Effector memory CD8-positive, alpha-beta T cell (primary cell): Measurements from ENCODE around the gene HMX1.
A peak's percentile ranks its signal among the peaks of the same experiment; 100 is the strongest.

Experiments
- ATAC-seq: fragments of 150-1000 bp; cut with Tn5 transposase; replicated peaks from 2 replicates; pipeline ENCODE4 v1.10.0; 2021; ENCODE audit warnings: mild to moderate bottlenecking, moderate library complexity
- DNase-seq, 3 experiments: peaks; one replicate each; pipeline ENCODE4 v3.0.0; 2021
- H3K27ac Mint-ChIP-seq, 2 donors: one replicate each; pipeline ENCODE4 v1.8.0; 2022; ENCODE audit warnings: mild to moderate bottlenecking in 2 of 2, mixed read lengths in 2 of 2, moderate library complexity in 2 of 2
- H3K27me3 Mint-ChIP-seq, 2 donors: one replicate each; pipeline ENCODE4 v1.8.0; 2022; ENCODE audit warnings: mixed read lengths in 2 of 2
- H3K36me3 Mint-ChIP-seq: one replicate; pipeline ENCODE4 v1.8.0; 2022; ENCODE audit warnings: mild to moderate bottlenecking, moderate library complexity, mixed read lengths; ENCODE audit not compliant: insufficient read depth
- H3K4me1 Mint-ChIP-seq, 2 donors: one replicate each; pipeline ENCODE4 v1.8.0; 2022; ENCODE audit warnings: low read depth in 2 of 2, mixed read lengths in 2 of 2
- H3K4me3 Mint-ChIP-seq, 2 donors: one replicate each; pipeline ENCODE4 v1.8.0; 2022; ENCODE audit warnings: mild to moderate bottlenecking in 2 of 2, mixed read lengths in 2 of 2, moderate library complexity in 2 of 2
- H3K9me3 Mint-ChIP-seq, 2 donors: one replicate each; pipeline ENCODE4 v1.8.0; 2022; ENCODE audit warnings: mixed read lengths in 2 of 2

HMX1 gene

DNA sequence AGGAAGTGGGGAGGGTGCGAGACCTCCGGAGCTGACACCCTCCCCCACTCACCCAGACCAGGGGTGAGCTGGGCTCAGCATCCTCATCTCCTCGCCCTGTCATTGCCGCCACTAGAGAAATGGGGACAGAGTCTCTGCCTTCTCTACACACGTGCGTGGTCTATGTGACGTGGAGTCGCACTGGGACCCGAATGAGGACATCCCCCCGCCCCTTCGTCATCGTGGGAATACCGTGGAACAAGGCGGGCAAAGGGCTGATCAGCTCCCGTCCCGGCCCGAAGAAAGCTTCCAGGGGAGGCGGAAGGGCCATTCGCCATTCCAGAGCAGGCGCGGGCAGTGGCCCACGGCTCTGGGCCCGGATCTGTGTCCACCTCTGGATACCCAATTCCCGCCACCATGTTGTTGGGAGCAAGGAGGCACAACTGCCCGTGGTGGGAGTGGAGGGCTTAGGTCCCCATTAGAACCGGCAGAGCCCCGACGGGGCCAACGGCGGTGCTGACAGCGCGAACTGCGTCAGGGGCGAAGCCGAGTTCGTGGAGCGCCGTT, 12.0 kb downstream of the HMX1 start:
- H3K9me3 Mint-ChIP-seq, result no peaks in the 10 kb centered on the region

DNA sequence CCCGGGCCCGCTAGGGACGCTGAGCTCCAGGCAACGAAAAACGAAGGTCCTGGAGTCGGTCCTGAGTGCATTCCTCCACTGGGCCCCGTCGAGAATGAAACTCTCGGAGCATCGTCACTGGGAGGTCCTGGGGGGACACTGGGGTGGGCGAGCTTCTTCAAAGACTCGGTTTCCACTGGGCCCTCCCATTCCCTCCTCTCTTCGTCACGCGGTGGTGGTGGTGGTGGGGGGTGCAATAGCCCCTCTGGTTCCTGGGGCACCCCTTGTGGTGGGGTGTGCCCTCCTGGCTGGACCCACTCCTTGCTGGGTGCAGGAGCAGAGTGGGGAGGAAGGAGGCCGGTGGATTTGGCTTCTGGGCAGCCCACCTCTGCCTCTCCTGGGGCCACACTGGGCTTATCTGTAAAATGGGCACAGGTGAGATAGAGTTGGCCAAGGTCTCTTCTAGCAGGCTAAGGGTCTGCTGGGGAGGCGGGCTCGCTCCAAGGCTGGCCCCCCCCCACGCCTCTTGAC, 12.9 kb downstream of the HMX1 start:
- ATAC-seq, result no peak
- H3K9me3 Mint-ChIP-seq, result no peaks in the 10 kb centered on the region
- H3K36me3 Mint-ChIP-seq, result peaks cover 3% of the 10 kb centered on the region
- no peak overlapping the region for H3K27ac Mint-ChIP-seq
- no peak overlapping the region for H3K4me3 Mint-ChIP-seq
- DNase-seq, result no peak
- peaks cover 5 to 13% of the 10 kb centered on the region in 2 donors for H3K4me1 Mint-ChIP-seq
- H3K27me3 Mint-ChIP-seq, result peaks cover 59 to 83% of the 10 kb centered on the region in 2 donors

More for the DNA sequence above, 12.0 kb downstream of the HMX1 start:
- DNase-seq (no peak), ATAC-seq (no peak)
- no peak overlapping the region for H3K4me3 Mint-ChIP-seq
- H3K27ac Mint-ChIP-seq, result no peak overlapping the region
- H3K27me3 Mint-ChIP-seq, result peaks cover 65 to 86% of the 10 kb centered on the region in 2 donors
- peaks cover 5 to 13% of the 10 kb centered on the region in 2 donors for H3K4me1 Mint-ChIP-seq
- peaks cover 3% of the 10 kb centered on the region for H3K36me3 Mint-ChIP-seq

- no peaks in the 10 kb centered on the region for H3K9me3 Mint-ChIP-seq
- H3K27ac Mint-ChIP-seq, result no peak overlapping the region
- ATAC-seq (no peak), DNase-seq (no peak)
- H3K4me1 Mint-ChIP-seq, result peaks cover 5 to 13% of the 10 kb centered on the region in 2 donors
- peaks cover 3% of the 10 kb centered on the region for H3K36me3 Mint-ChIP-seq
- peak overlapping the region; percentile 47 to 74 for H3K4me3 Mint-ChIP-seq
- peaks cover 58 to 81% of the 10 kb centered on the region in 2 donors for H3K27me3 Mint-ChIP-seq
Measured at GRCh38 chr4:8857766-8858700, 13.6 kb downstream of the HMX1 start.

DNA sequence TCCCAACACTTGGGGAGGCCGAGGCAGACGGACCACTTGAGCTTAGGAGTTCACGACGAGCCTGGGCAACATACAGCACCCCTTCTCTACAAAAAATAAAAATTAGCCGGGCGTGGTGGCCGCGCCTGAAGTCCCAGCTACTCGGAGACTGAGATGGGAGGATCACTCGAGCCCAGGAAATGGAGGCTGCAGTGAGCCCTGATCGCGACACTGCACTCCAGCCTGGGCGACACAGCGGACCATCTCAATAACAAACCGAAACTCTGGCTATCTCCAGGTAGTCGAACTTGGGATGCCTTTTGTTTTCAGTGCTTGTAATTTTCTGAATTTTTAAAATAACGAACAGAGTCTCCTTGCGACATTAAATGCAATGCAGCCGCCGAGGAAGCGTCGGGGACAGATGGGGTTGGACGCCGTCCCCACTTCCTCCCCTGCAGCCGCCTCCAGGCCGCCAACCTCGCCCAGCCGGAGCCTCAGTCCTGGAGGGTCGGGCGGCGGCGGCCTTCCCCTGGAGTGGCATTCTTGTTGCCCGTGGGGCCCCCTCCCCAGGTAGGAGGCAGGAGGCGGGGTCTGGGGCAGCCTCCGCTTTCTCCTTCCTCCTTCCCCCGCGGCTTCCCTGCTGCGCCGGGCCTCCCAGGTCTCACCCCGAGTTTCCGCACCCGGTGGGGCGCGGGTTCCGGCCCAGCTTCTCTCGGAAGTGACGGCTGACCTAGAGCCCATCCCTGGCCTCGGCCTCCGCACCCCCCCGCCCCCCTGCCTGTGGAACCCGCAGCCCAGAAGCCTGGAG, 14.6 kb downstream of the HMX1 start:
- DNase-seq (no peak), ATAC-seq (no peak)
- H3K4me3 Mint-ChIP-seq, result peak overlapping the region; percentile 47 to 53
- H3K27ac Mint-ChIP-seq, result no peak overlapping the region
- peaks cover 5 to 13% of the 10 kb centered on the region in 2 donors for H3K4me1 Mint-ChIP-seq
- peaks cover 3% of the 10 kb centered on the region for H3K36me3 Mint-ChIP-seq
- peaks cover 49 to 77% of the 10 kb centered on the region in 2 donors for H3K27me3 Mint-ChIP-seq
- H3K9me3 Mint-ChIP-seq, result no peaks in the 10 kb centered on the region

DNA sequence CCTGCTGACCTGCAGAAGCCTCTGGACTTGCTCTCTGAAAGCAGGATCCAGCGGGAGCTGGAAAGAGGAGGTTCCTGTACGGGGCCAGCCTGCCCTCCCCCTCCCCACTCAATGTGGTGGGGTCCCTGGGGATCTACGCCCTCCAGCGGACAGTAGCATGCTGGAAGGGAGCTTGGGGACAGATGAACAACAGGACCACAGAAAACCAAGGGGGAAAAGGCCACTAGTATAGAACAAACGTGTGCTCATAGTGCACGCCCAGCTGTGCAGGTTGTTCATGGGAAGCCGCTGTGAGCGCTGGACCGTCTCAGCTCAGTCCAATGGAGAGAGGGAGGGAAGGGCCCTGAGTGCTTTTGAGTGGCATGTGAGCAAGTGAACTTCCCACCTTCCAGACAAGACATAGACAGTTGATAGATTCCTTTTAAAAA, 15.8 kb downstream of the HMX1 start:
- Mint-ChIP-seq H3K27ac (no peak overlapping the region), H3K27me3 (peaks cover 44 to 69% of the 10 kb centered on the region in 2 donors), H3K4me1 (peaks cover 5 to 13% of the 10 kb centered on the region in 2 donors), H3K9me3 (no peaks in the 10 kb centered on the region), H3K4me3 (peak overlapping the region; percentile 45 to 53), H3K36me3 (peaks cover 3% of the 10 kb centered on the region)
- ATAC-seq, result no peak
- DNase-seq, result no peak

DNA sequence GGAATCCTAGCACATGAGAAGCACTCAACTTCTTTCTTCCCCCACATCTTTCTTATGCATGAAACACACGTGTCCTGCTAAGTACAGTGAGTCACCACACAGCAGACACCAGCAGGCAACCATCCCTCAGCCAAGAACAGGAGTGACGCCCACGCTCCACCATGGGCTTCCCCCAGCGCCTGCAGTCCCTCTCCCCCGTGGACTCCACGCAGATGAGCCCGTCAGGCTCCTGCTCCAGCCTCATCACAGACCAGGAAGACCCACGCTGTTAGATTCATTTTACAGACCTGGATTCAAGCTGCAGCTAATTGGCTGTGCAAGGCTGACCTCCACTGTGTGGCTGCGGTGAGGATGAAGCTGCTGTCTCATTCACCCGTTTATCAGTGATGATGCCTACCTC, 16.7 kb downstream of the HMX1 start:
- Mint-ChIP-seq H3K27me3 (peaks cover 39 to 71% of the 10 kb centered on the region in 2 donors), H3K9me3 (no peaks in the 10 kb centered on the region), H3K4me3 (no peak overlapping the region)

DNA sequence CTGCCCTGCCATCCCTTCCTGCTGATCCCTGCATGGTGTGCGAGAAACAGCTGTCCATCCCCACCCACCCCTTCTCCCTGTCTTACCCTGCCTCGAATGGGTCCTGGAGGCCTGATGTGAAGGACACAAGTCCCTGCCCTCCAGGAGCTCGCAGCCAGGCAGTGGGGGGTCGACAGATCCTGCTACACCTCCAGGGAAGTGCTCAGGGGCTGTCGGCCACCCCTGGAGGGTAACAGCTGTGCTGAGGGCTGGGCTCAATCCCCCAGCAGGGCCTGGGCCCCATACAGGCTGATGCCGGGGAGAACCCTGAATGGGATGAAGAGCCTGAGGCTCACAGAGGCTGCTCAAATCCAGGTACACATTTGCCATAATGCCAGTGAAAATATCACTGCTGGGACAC, 17.6 kb downstream of the HMX1 start:
- no peak overlapping the region for H3K27ac Mint-ChIP-seq

More for the DNA sequence above, 16.7 kb downstream of the HMX1 start:
- H3K27ac Mint-ChIP-seq, result no peak overlapping the region
- DNase-seq (no peak), ATAC-seq (no peak)
- H3K4me1 Mint-ChIP-seq, result peaks cover 5 to 13% of the 10 kb centered on the region in 2 donors
- H3K36me3 Mint-ChIP-seq, result peaks cover 3% of the 10 kb centered on the region

GRCh38 chr4:8853249-8853648, 18.4 kb downstream of the HMX1 start:
- Mint-ChIP-seq H3K4me3 (no peak overlapping the region), H3K27ac (no peak overlapping the region), H3K4me1 (peaks cover 5 to 13% of the 10 kb centered on the region in 2 donors), H3K36me3 (peaks cover 3% of the 10 kb centered on the region), H3K9me3 (no peaks in the 10 kb centered on the region), H3K27me3 (peaks cover 39 to 72% of the 10 kb centered on the region in 2 donors)
- ATAC-seq (no peak), DNase-seq (no peak)

More for the DNA sequence above, 17.6 kb downstream of the HMX1 start:
- peaks cover 5 to 13% of the 10 kb centered on the region in 2 donors for H3K4me1 Mint-ChIP-seq
- H3K9me3 Mint-ChIP-seq, result no peaks in the 10 kb centered on the region
- no peak overlapping the region for H3K4me3 Mint-ChIP-seq
- peaks cover 3% of the 10 kb centered on the region for H3K36me3 Mint-ChIP-seq
- no peak for ATAC-seq
- no peak for DNase-seq
- H3K27me3 Mint-ChIP-seq, result peaks cover 38 to 71% of the 10 kb centered on the region in 2 donors

DNA sequence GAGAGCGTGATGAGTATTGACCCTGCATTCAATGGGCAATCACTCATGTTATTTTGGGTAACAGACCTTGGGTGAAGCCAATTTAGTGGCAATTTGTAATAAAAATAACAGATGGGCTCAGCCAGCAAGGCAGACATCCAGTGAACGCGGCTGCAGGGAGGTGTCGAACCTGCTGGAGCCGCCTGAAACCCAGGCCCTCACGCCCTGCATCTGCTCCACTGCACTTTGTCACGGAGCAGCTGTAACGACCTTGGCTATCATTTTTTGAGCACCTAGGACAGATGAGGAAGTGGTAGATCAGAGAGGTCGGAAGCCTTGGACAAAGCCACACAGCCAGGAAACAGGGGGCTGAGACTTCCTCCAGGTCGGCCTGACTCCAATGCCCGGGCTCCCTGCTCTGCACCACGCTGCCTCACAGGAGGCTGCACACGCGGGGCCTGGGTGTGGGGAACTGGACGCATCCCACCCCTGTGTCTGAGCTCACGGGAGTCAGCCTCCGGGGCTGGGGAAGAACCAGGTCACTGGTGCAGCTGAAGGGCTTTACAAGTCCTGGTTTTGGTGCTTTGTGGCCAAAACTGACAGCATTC, 19.4 kb downstream of the HMX1 start:
- ATAC-seq (no peak), DNase-seq (no peak)
- peaks cover 31 to 65% of the 10 kb centered on the region in 2 donors for H3K27me3 Mint-ChIP-seq
- H3K4me3 Mint-ChIP-seq, result no peak overlapping the region
- peaks cover 5 to 13% of the 10 kb centered on the region in 2 donors for H3K4me1 Mint-ChIP-seq
- H3K27ac Mint-ChIP-seq, result no peak overlapping the region
- peaks cover 3% of the 10 kb centered on the region for H3K36me3 Mint-ChIP-seq
- H3K9me3 Mint-ChIP-seq, result no peaks in the 10 kb centered on the region

DNA sequence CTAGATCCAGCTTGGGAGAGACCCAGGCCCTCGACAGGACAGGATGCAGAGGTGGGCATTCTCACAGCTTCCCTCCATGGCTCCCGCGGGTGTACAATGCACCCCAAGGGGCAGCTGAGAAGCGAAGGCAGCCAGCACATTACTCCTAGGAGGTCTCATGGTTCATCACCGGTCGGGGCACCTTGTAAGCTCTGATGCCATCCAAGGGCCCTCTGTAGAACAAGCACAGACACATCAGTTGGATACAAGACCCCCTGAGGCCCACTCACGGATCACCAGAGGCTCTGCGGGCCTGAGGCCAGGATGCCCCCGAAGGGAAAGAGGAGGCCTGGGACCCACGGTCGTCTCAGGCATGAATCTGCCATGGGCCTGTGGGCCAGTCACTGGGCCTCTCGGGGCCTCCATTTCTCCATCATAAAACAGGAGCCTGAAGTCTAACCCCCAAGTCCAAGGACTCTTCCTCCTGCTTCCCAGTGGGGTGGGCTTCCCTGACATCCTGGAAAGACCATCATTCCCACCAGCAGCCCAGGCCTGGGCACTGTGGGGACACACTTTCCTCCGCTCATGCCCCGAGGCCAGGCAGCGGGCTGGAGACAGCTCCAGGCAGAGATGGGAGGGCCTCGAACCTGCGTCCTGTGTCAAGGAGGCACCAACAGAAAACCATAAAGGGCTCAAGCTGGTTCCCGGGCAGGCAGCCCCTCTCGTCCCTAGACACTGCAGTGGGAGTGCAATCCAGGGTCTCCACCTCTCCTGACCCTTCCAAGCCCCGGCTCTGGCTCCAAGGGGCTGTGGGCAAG, 20.1 kb downstream of the HMX1 start:
- peaks cover 3% of the 10 kb centered on the region for H3K36me3 Mint-ChIP-seq
- H3K4me3 Mint-ChIP-seq, result no peak overlapping the region
- DNase-seq, result no peak
- no peaks in the 10 kb centered on the region for H3K9me3 Mint-ChIP-seq
- no peak for ATAC-seq
- H3K4me1 Mint-ChIP-seq, result peaks cover 5 to 10% of the 10 kb centered on the region in 2 donors
- H3K27ac Mint-ChIP-seq, result no peak overlapping the region
- peaks cover 33 to 67% of the 10 kb centered on the region in 2 donors for H3K27me3 Mint-ChIP-seq

DNA sequence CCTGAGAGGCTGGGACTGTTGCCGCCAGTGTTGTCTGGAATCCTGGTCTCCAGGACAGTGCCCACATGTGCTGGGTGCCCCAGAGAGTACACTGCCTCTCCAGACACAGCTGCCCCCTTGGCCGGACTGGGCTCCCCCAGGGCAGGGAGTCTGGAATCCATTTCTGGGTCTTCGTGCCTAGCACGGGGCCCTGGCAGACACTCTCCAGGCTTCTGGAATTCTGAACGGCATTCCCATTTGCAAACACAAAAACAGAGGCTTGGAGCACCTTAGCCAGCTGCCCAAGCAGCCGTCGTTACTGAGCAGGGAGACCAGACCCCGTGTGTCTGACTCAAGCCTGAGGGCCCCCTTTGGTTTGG, 20.8 kb downstream of the HMX1 start:
- Mint-ChIP-seq H3K9me3 (no peaks in the 10 kb centered on the region), H3K36me3 (peaks cover 3% of the 10 kb centered on the region), H3K4me3 (no peak overlapping the region), H3K27ac (no peak overlapping the region), H3K27me3 (peaks cover 26 to 64% of the 10 kb centered on the region in 2 donors), H3K4me1 (peaks cover 0 to 6% of the 10 kb centered on the region in 2 donors)
- ATAC-seq (no peak), DNase-seq (no peak)

GRCh38 chr4:8850074-8850829, 21.4 kb downstream of the HMX1 start:
- Mint-ChIP-seq H3K36me3 (peaks cover 3% of the 10 kb centered on the region), H3K9me3 (no peaks in the 10 kb centered on the region), H3K27me3 (peaks cover 21 to 59% of the 10 kb centered on the region in 2 donors), H3K27ac (no peak overlapping the region), H3K4me1 (peaks cover 0 to 3% of the 10 kb centered on the region in 2 donors), H3K4me3 (no peak overlapping the region)
- DNase-seq (no peak), ATAC-seq (no peak)
